H9 (cell line): ENCODE data around the gene ESPNL. TPM values are rescaled to one million over a fixed set of nuclear protein-coding genes. Genes with fewer than 3 reads are reported as not detected.

Experiments
- DNase-seq: peaks from one replicate; pipeline ENCODE4 v3.0.0-alpha.2; 2017
- H2AFZ ChIP-seq: one replicate; pipeline ENCODE4 v1.6.1; 2013; ENCODE audit warnings: mild to moderate bottlenecking, low read length, control low read depth, moderate library complexity
- H2AK5ac ChIP-seq: 2 replicates; pipeline ENCODE4 v1.6.1; 2013; ENCODE audit warnings: low read length, control low read depth, mixed read lengths; ENCODE audit not compliant: insufficient read length
- H2BK120ac ChIP-seq: one replicate; pipeline ENCODE4 v1.6.1; 2013; ENCODE audit warnings: low read depth, mild to moderate bottlenecking, low read length, control low read depth, inconsistent platforms; ENCODE audit not compliant: poor library complexity, severe bottlenecking
- H2BK12ac ChIP-seq: 2 replicates; pipeline ENCODE4 v1.6.1; 2013; ENCODE audit warnings: low read length, control low read depth, mixed read lengths, low read depth; ENCODE audit not compliant: insufficient read length
- H2BK15ac ChIP-seq: 2 replicates; pipeline ENCODE4 v1.6.1; 2013; ENCODE audit warnings: low read depth, low read length, control low read depth
- H2BK20ac ChIP-seq: one replicate; pipeline ENCODE4 v1.6.1; 2013; ENCODE audit warnings: low read depth, mild to moderate bottlenecking, low read length, control low read depth, inconsistent platforms; ENCODE audit not compliant: poor library complexity, severe bottlenecking
- H2BK5ac ChIP-seq: 2 replicates; pipeline ENCODE4 v1.6.1; 2013; ENCODE audit warnings: low read length, control low read depth, mixed read lengths; ENCODE audit not compliant: insufficient read length
- H3K14ac ChIP-seq: 2 replicates; pipeline ENCODE4 v1.6.1; 2013; ENCODE audit warnings: low read length, control low read depth; ENCODE audit not compliant: insufficient read depth
- H3K18ac ChIP-seq: 2 replicates; pipeline ENCODE4 v1.6.1; 2013; ENCODE audit warnings: low read depth, mild to moderate bottlenecking, mixed read lengths, low read length, control low read depth; ENCODE audit not compliant: insufficient read length
- H3K23ac ChIP-seq: 2 replicates; pipeline ENCODE4 v1.6.1; 2013; ENCODE audit warnings: low read length, control low read depth, mixed read lengths, low read depth; ENCODE audit not compliant: insufficient read length
- H3K23me2 ChIP-seq: 2 replicates; pipeline ENCODE4 v1.6.1; 2013; ENCODE audit warnings: low read depth, mild to moderate bottlenecking, mixed read lengths, low read length, control low read depth; ENCODE audit not compliant: insufficient read length, poor library complexity, severe bottlenecking
- H3K27ac ChIP-seq: 2 replicates; pipeline ENCODE4 v1.5.1; 2013; ENCODE audit warnings: low read length, control low read depth, mixed read lengths, low read depth; ENCODE audit not compliant: insufficient read length
- H3K27me3 ChIP-seq: 2 replicates; pipeline ENCODE4 v1.6.1; 2013; ENCODE audit warnings: low read length, control low read depth, inconsistent platforms; ENCODE audit not compliant: insufficient read depth
- H3K4ac ChIP-seq: 2 replicates; pipeline ENCODE4 v1.6.1; 2013; ENCODE audit warnings: low read depth, mild to moderate bottlenecking, control low read depth, inconsistent platforms, low read length, moderate library complexity
- H3K4me1 ChIP-seq: 2 replicates; pipeline ENCODE4 v1.6.1; 2013; ENCODE audit warnings: low read length, control low read depth, inconsistent platforms; ENCODE audit not compliant: insufficient read depth
- H3K4me2 ChIP-seq: 2 replicates; pipeline ENCODE4 v1.6.1; 2013; ENCODE audit warnings: low read length, control low read depth, mixed read lengths; ENCODE audit not compliant: insufficient read length, insufficient read depth
- H3K56ac ChIP-seq: 2 replicates; pipeline ENCODE4 v1.6.1; 2013; ENCODE audit warnings: low read depth, mild to moderate bottlenecking, mixed read lengths, low read length, control low read depth; ENCODE audit not compliant: insufficient read length
- H3K79me1 ChIP-seq: 2 replicates; pipeline ENCODE4 v1.6.1; 2013; ENCODE audit warnings: low read depth, mild to moderate bottlenecking, moderate library complexity, low read length, control low read depth, inconsistent platforms; ENCODE audit not compliant: insufficient read depth, poor library complexity, severe bottlenecking
- H3K79me2 ChIP-seq: 2 replicates; pipeline ENCODE4 v1.6.1; 2013; ENCODE audit warnings: low read length, control low read depth, inconsistent platforms; ENCODE audit not compliant: insufficient read depth
- H3K9ac ChIP-seq: 2 replicates; pipeline ENCODE4 v1.6.1; 2013; ENCODE audit warnings: low read length, control low read depth, mixed read lengths; ENCODE audit not compliant: insufficient read length; ENCODE audit errors: extremely low read depth
- H3K9me3 ChIP-seq: one replicate; pipeline ENCODE4 v1.6.1; 2013; ENCODE audit warnings: low read depth, low read length, inconsistent platforms; ENCODE audit not compliant: control insufficient read depth
- H3T11ph ChIP-seq: one replicate; pipeline ENCODE4 v1.6.1; 2013; ENCODE audit warnings: mild to moderate bottlenecking, low read length, control low read depth, inconsistent platforms
- H4K20me1 ChIP-seq: one replicate; pipeline ENCODE4 v1.6.1; 2013; ENCODE audit not compliant: control insufficient read depth, insufficient read length, insufficient read depth
- H4K5ac ChIP-seq: 2 replicates; pipeline ENCODE4 v1.6.1; 2013; ENCODE audit warnings: low read depth, mild to moderate bottlenecking, mixed read lengths, low read length, control low read depth; ENCODE audit not compliant: insufficient read length
- H4K8ac ChIP-seq: replicated peaks from 2 replicates; pipeline ENCODE4 v1.6.1; 2013; ENCODE audit warnings: low read length, control low read depth, mixed read lengths, low read depth; ENCODE audit not compliant: insufficient read length
- H4K91ac ChIP-seq: 2 replicates; pipeline ENCODE4 v1.6.1; 2013; ENCODE audit warnings: low read depth, mild to moderate bottlenecking, moderate library complexity, mixed read lengths, low read length, control low read depth; ENCODE audit not compliant: insufficient read length
- H3K27ac Mint-ChIP-seq, 3 experiments: 2 replicates in 2 of 3; 3 replicates in 1 of 3; pipeline ENCODE4 v1.8.0; 2020 to 2021; ENCODE audit warnings: mixed read lengths in 3 of 3, mild to moderate bottlenecking in 1 of 3, moderate library complexity in 1 of 3
- H3K27me3 Mint-ChIP-seq: 2 replicates; pipeline ENCODE4 v1.8.0; 2021; ENCODE audit warnings: low read depth, mild to moderate bottlenecking, moderate library complexity, mixed read lengths
- H3K36me3 Mint-ChIP-seq, 3 experiments: 2 replicates in 2 of 3; 3 replicates in 1 of 3; pipeline ENCODE4 v1.8.0; 2020 to 2021; ENCODE audit warnings: low read depth in 3 of 3, mixed read lengths in 3 of 3; ENCODE audit not compliant: insufficient read depth in 1 of 3
- H3K4me1 Mint-ChIP-seq, 2 experiments: 2 replicates each; pipeline ENCODE4 v1.8.0; 2020; ENCODE audit warnings: mixed read lengths in 2 of 2
- H3K4me3 Mint-ChIP-seq, 2 experiments: 2 replicates in 1 of 2; 3 replicates in 1 of 2; pipeline ENCODE4 v1.8.0; 2020 to 2021; ENCODE audit warnings: mild to moderate bottlenecking in 2 of 2, mixed read lengths in 2 of 2, moderate library complexity in 1 of 2
- H3K9me3 Mint-ChIP-seq, 2 experiments: 2 replicates in 1 of 2; 3 replicates in 1 of 2; pipeline ENCODE4 v1.8.0; 2020; ENCODE audit warnings: mild to moderate bottlenecking in 2 of 2, mixed read lengths in 2 of 2, moderate library complexity in 1 of 2
- WGBS: extraction: QIAGEN DNeasy Blood & Tissue Kit; methylation state at CpG from one replicate; pipeline ENCODE4 v1.1.7; 2013; ENCODE audit warnings: missing lambda C conversion rate, low lambda C conversion rate, mixed read lengths; ENCODE audit not compliant: insufficient read length; ENCODE audit errors: extremely low coverage; 5-methylcytosine and 5-hydroxymethylcytosine counted together
- total RNA-seq: library from RNA; stranded (reverse); gene quantifications from 2 replicates; pipeline ENCODE4 v1.2.1, GENCODE V29; 2021
- TF ChIP-seq, protein P1 (sequence below): fragments of 200-600 bp; sonication (generic); conservative IDR thresholded peaks from 3 replicates; pipeline ENCODE4 v1.8.0; 2021; ENCODE audit warnings: antibody characterized with exemption, mild to moderate bottlenecking

ESPNL gene
- total RNA-seq, 1 experiment from 2014 or later: 0.17 TPM

DNA sequence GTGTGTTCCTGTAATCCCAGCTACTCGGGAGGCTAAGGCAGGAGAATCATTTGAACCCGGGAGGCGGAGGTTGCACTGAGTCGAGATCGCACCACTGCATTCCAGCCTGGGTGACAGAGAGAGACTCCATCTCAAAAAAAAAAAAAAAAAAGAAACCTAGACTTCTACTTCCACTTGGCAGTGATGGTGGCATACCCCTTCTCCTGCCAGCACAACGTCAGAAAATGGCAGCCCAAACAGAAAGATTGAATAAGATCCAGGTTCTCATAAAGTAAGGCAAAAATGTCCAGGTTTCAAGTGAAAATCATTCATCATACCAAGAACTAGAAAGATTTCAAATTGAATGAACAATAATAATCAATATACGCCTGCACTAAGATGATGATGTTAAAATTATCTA lies 15.4 kb upstream of the ESPNL start:
- no peak overlapping the region for H3K56ac ChIP-seq
- H2BK120ac ChIP-seq: no peak overlapping the region
- no peak overlapping the region for H2AK5ac ChIP-seq
- no peak overlapping the region for H2BK5ac ChIP-seq
- no peak overlapping the region for H4K5ac ChIP-seq
- H3K27me3 ChIP-seq: no peaks in the 10 kb centered on the region
- no peaks in the 10 kb centered on the region; the same call in 1 of the 2 replicates for H3K4me1 ChIP-seq
- H3K79me2 ChIP-seq: no peaks in the 10 kb centered on the region
- H3K14ac ChIP-seq: no peak overlapping the region
- no peak overlapping the region for H3K4ac ChIP-seq
- H3K27ac Mint-ChIP-seq: no peak overlapping the region; a peak in 1 of 7 replicates
- peaks cover 2% of the 10 kb centered on the region for H3K79me1 ChIP-seq
- H2BK12ac ChIP-seq: no peak overlapping the region
- H3K9me3 ChIP-seq: no peaks in the 10 kb centered on the region
- H2BK15ac ChIP-seq: no peak overlapping the region
- H4K20me1 ChIP-seq: no peaks in the 10 kb centered on the region
- H3K9me3 Mint-ChIP-seq: peaks cover 0 to 3% of the 10 kb centered on the region in 2 experiments; a peak in 1 of 5 replicates
- no peak overlapping the region for H4K8ac ChIP-seq
- H2BK20ac ChIP-seq: no peak overlapping the region
- no peak overlapping the region for H4K91ac ChIP-seq
- WGBS: no CpG with 5 or more reads among the region's 7 CpGs
- no peak overlapping the region for H3K4me3 Mint-ChIP-seq
- no peak overlapping the region for H3K4me2 ChIP-seq
- no peak overlapping the region for H3K9ac ChIP-seq
- H3K4me1 Mint-ChIP-seq: peaks cover 15 to 18% of the 10 kb centered on the region in 2 experiments
- peaks cover 62 to 81% (median 72%) of the 10 kb centered on the region in 3 experiments for H3K36me3 Mint-ChIP-seq
- TF ChIP-seq, protein P1, sequence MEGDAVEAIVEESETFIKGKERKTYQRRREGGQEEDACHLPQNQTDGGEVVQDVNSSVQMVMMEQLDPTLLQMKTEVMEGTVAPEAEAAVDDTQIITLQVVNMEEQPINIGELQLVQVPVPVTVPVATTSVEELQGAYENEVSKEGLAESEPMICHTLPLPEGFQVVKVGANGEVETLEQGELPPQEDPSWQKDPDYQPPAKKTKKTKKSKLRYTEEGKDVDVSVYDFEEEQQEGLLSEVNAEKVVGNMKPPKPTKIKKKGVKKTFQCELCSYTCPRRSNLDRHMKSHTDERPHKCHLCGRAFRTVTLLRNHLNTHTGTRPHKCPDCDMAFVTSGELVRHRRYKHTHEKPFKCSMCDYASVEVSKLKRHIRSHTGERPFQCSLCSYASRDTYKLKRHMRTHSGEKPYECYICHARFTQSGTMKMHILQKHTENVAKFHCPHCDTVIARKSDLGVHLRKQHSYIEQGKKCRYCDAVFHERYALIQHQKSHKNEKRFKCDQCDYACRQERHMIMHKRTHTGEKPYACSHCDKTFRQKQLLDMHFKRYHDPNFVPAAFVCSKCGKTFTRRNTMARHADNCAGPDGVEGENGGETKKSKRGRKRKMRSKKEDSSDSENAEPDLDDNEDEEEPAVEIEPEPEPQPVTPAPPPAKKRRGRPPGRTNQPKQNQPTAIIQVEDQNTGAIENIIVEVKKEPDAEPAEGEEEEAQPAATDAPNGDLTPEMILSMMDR: no peak
- DNase-seq: no peak
- H3K23me2 ChIP-seq: no peaks in the 10 kb centered on the region
- H3T11ph ChIP-seq: no peak overlapping the region
- no peak overlapping the region for H3K18ac ChIP-seq
- no peak overlapping the region for H3K23ac ChIP-seq
- no peak overlapping the region for H2AFZ ChIP-seq
- H3K27ac ChIP-seq: no peak overlapping the region
- no peaks in the 10 kb centered on the region for H3K27me3 Mint-ChIP-seq
